Natural killer cell treated with Interleukin-12 subunit alpha and Interleukin-12 subunit beta and Interleukin-15 and Interleukin-18, amount 100 ng/mL, for 72 hours (primary cell): ENCODE data around the gene C20orf173. TPM values are rescaled to one million over a fixed set of nuclear protein-coding genes. Genes with fewer than 3 reads are reported as not detected.
"Not testable (repeated sequence)": the region's sequence is repeated elsewhere in the genome, so short reads cannot be mapped to it uniquely, and the experiment has no call there.

Experiments used
- ATAC-seq, 2 donors: fragments of 150-1000 bp; cut with Tn5 transposase in 1 of 2; sonication (Bioruptor Pico), chemical (Tn5 transposase) in 1 of 2; 2 replicates each; pipeline ENCODE4 v1.10.0; 2021
- DNase-seq: peaks from one replicate; pipeline ENCODE4 v3.0.0; 2022; ENCODE audit warnings: low spot score
- H3K27ac Mint-ChIP-seq, 2 donors: 1 replicate in 1 of 2; 2 replicates in 1 of 2; pipeline ENCODE4 v1.8.0; 2022; ENCODE audit warnings: mixed read lengths in 2 of 2, mild to moderate bottlenecking in 1 of 2, moderate library complexity in 1 of 2
- H3K27me3 Mint-ChIP-seq, 2 donors: 1 replicate in 1 of 2; 2 replicates in 1 of 2; pipeline ENCODE4 v1.8.0; 2022; ENCODE audit warnings: mixed read lengths in 2 of 2
- H3K36me3 Mint-ChIP-seq: one replicate; pipeline ENCODE4 v1.8.0; 2022; ENCODE audit warnings: mixed read lengths
- H3K4me1 Mint-ChIP-seq, 2 donors: 1 replicate in 1 of 2; 2 replicates in 1 of 2; pipeline ENCODE4 v1.8.0; 2022; ENCODE audit warnings: low read depth in 2 of 2, mixed read lengths in 2 of 2, mild to moderate bottlenecking in 1 of 2
- H3K4me3 Mint-ChIP-seq: one replicate; pipeline ENCODE4 v1.8.0; 2022; ENCODE audit warnings: mixed read lengths
- H3K9me3 Mint-ChIP-seq: 2 replicates; pipeline ENCODE4 v1.8.0; 2022; ENCODE audit warnings: mixed read lengths
- total RNA-seq, 2 donors: library from RNA; stranded (reverse); gene quantifications; one replicate each; pipeline ENCODE4 v1.2.3, GENCODE V29; 2022

The C20orf173 gene
- total RNA-seq, 2 donors from 2014 or later, result not detected

DNA sequence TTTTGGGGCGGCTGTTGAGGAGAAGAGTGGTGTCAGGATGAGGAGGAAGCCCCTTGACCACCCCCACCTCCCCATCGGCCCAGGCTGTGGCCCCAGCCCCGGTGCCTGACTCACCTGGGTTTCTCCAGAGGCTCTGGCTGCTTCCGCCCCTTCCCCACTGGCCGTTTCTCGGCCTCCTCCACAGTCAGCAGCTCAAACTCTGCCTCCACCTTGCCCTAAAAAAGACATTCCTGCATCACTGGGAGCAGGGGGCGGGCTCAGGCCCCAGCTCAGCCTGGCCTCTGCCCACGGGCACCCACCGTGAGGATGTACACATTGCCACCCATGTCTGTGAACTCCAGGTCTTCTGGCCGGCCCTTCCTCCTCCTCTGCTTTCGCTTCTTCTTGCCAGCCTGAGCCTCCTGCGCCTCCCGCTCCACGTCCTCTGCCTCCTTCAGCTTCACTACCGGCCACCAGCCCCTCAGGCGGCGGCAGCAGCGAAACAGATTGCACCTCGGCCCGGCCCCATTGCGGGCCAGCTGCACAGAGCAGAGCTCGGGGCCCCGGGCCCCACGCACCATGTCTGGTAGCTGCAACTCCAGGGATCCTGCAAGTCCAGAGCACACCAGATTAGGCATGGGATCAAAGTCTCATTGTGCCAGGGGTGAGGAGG, 29.7 kb upstream of the C20orf173 start:
- Mint-ChIP-seq H3K9me3 (no peaks in the 10 kb centered on the region), H3K27me3 (no peaks in the 10 kb centered on the region), H3K27ac (no peak overlapping the region), H3K36me3 (no peaks in the 10 kb centered on the region), H3K4me3 (no peak overlapping the region), H3K4me1 (peaks cover 2 to 5% of the 10 kb centered on the region in 2 donors)
- ATAC-seq (no peak), DNase-seq (no peak)

DNA sequence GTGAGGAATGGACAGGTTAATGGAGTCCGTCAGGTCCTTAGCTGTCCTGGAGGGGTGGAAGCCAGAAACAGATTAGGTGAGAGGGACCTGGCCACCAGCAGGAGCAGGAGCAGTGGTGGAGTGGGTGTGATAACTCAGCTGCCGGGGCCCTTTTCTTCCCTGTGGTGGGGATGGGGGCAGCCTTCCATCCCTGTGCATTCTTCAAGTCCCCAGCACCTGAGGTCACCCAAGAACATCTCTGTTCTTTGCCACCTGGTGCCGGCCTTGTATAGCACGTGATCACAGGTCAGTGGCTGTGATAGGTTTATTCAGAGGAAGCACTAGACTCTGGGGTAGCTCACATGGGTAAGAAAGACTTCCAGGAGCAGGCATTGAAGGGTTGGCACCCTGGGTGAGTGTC, 29.0 kb upstream of the C20orf173 start:
- peaks cover 2 to 5% of the 10 kb centered on the region in 2 donors for H3K4me1 Mint-ChIP-seq
- ATAC-seq (no peak), DNase-seq (no peak)
- no peak overlapping the region for H3K4me3 Mint-ChIP-seq
- H3K9me3 Mint-ChIP-seq, result no peaks in the 10 kb centered on the region
- no peaks in the 10 kb centered on the region for H3K36me3 Mint-ChIP-seq
- H3K27ac Mint-ChIP-seq, result no peak overlapping the region
- H3K27me3 Mint-ChIP-seq, result no peaks in the 10 kb centered on the region

DNA sequence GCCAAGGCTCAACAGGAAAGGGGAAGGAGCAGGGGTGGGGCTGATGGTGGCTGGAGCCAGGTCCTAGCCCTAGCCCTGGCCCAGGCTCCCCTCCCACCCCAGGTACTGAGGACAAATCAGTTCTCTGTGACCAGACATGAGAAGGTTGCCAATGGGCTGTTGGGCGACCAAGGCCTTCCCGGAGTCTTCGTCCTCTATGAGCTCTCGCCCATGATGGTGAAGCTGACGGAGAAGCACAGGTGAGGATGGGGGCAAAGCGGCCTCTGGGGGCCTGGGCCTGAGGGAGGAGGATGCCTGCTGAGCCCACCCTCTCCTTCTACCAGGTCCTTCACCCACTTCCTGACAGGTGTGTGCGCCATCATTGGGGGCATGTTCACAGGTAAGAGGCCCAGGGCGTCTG, 27.4 kb upstream of the C20orf173 start:
- Mint-ChIP-seq H3K27me3 (no peaks in the 10 kb centered on the region), H3K4me1 (peaks cover 2 to 5% of the 10 kb centered on the region in 2 donors), H3K9me3 (no peaks in the 10 kb centered on the region), H3K27ac (no peak overlapping the region), H3K36me3 (no peaks in the 10 kb centered on the region), H3K4me3 (no peak overlapping the region)
- DNase-seq (no peak), ATAC-seq (no peak)

DNA sequence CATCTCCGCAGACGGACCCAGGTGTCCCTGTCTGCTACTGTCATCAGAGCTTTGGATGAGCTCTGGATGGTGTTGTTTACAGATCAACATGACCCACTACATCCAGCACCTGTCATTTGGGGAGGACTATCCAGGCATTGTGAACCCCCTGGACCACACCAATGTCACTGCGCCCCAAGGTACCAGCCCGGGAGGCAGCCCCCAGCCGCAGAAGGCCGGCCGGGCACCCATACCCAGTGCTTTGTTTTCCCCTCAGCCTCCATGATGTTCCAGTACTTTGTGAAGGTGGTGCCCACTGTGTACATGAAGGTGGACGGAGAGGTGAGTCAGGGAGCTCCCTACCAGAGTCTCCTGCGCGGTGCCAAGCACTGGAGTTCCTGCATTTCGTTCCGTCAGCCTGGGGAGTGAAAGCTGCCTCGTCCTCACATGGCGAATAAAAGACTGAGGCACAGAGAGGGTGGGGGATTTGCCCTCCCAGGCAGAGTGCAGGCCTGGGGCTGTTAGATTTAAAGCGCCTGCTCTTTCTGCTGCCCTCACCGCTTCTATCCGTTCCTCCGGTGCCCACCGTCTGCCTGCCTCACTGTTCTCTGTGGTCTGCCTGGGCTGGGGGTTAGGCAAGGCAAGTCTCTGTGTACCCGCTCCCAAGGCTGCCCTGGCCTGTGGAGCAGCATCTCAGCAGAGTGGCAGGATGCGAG, 26.6 kb upstream of the C20orf173 start:
- Mint-ChIP-seq H3K27ac (no peak overlapping the region), H3K27me3 (no peaks in the 10 kb centered on the region), H3K4me3 (no peak overlapping the region), H3K9me3 (no peaks in the 10 kb centered on the region), H3K36me3 (no peaks in the 10 kb centered on the region), H3K4me1 (peaks cover 0 to 2% of the 10 kb centered on the region in 2 donors)
- ATAC-seq (no peak), DNase-seq (no peak)

DNA sequence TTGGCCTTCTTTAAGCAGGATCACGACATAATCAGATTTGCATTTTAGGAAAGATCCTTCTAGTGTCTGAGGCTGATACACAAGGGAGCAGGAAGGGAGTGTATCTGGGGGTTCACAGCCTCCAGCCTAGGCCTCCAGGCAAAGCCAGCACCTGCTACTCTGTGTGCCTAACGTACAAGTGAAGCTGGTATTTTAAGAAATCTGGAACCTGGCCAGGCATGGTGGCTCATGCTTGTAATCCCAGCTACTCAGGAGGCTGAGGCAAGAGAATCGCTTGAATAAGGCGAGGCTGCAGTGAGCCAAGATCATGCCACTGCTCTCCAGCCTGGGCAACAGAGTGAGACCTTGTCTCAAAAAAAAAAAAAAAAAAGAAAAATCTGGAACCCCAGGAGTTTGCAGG, 26.0 kb upstream of the C20orf173 start:
- H3K4me3 Mint-ChIP-seq, DNase-seq, H3K36me3 Mint-ChIP-seq, H3K9me3 Mint-ChIP-seq, H3K27me3 Mint-ChIP-seq, H3K4me1 Mint-ChIP-seq, ATAC-seq: not testable (repeated sequence)
- peak overlapping the region in 1 of 2 donors; percentile 3 for H3K27ac Mint-ChIP-seq

DNA sequence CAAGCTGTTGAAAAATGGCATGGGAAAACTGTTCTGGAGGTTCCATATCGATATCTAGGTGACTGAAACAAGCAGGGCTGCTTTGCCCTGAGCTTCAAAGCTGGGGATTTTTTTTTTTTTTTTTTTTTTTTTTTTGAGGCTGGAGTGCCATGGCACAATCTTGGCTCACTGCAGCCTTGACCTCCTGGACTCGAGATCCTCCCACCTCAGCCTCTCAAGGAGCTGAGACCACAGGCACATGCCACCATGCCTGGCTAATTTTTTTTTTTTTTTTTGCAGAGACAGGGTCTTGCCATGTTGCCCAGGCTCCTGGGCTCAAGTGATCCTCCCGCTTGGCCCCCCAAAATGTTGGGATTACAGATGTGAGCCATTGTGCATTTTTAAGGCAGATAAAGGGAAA, 23.5 kb upstream of the C20orf173 start:
- no peaks in the 10 kb centered on the region for H3K27me3 Mint-ChIP-seq
- no peaks in the 10 kb centered on the region for H3K4me1 Mint-ChIP-seq
- H3K9me3 Mint-ChIP-seq, result no peaks in the 10 kb centered on the region
- H3K4me3 Mint-ChIP-seq, result no peak overlapping the region
- no peak for ATAC-seq
- no peak overlapping the region for H3K27ac Mint-ChIP-seq
- no peak for DNase-seq
- H3K36me3 Mint-ChIP-seq, result no peaks in the 10 kb centered on the region

DNA sequence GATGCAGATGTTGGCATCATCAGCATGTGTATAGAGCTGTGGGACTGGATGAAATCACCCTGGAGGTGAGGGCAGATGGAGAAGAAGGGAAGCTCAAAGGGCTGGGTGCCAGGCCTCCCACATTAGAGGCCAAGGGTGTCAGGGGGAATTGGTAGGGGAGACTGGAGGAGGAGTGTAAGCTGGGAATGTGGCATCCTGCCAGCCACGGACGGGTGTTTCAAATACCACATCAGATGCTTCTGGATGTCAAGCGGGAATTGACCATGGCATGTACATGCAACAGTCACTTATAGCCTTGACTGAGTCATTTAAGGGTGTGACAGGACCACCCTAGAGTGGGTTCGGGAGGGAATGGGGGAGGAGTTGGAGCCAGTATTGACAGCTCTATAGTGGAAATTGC, 22.1 kb upstream of the C20orf173 start:
- no peaks in the 10 kb centered on the region for H3K9me3 Mint-ChIP-seq
- H3K36me3 Mint-ChIP-seq, result no peaks in the 10 kb centered on the region
- no peaks in the 10 kb centered on the region for H3K4me1 Mint-ChIP-seq
- H3K27me3 Mint-ChIP-seq, result no peaks in the 10 kb centered on the region
- no peak overlapping the region for H3K4me3 Mint-ChIP-seq
- ATAC-seq, result no peak
- no peak overlapping the region for H3K27ac Mint-ChIP-seq
- no peak for DNase-seq

DNA sequence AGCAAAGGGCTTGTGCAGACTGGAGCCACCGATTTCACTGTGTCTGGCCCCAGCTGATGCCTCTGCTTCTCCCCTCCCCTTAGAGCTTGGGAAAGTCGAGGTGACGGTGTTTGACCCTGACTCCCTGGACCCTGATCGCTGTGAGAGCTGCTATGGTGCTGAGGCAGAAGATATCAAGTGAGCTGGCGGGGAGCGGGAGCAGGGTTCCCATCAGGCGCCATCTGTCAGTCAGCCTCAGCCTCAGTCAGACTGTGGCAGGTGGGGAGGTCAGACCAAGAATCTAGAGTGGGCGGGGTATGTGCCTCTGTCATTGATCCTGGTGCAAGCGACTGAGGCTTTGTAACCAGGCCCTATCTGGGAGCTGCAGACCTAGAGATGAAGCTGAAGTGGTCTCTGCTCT, 17.9 kb upstream of the C20orf173 start:
- Mint-ChIP-seq H3K36me3 (no peaks in the 10 kb centered on the region), H3K27me3 (no peaks in the 10 kb centered on the region), H3K4me1 (peaks cover 9 to 11% of the 10 kb centered on the region in 2 donors), H3K4me3 (no peak overlapping the region), H3K9me3 (no peaks in the 10 kb centered on the region), H3K27ac (no peak overlapping the region)
- DNase-seq (no peak), ATAC-seq (no peak)

DNA sequence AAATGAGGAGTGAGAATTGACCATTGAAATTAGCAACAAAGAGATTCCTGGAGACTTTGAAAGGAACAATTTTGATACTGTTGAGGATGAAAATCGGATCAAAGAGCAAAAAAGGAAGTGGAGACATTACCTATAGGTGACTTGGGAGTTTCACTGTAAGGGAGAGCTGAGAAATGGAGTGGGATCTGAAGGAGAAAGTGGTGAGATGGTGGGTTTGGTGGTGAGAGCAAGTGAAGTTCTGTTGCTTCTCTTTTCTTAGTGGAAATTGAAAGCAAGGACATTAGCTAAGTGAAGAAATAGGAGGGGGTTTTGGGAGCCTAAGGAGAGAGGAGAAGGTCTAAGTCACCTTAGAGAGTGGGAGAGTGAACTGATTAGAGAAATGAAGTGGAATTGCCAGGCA, 16.7 kb upstream of the C20orf173 start:
- no peaks in the 10 kb centered on the region for H3K27me3 Mint-ChIP-seq
- ATAC-seq, result no peak
- no peaks in the 10 kb centered on the region for H3K36me3 Mint-ChIP-seq
- H3K9me3 Mint-ChIP-seq, result no peaks in the 10 kb centered on the region
- no peak overlapping the region for H3K4me3 Mint-ChIP-seq
- no peak for DNase-seq
- peaks cover 11 to 15% of the 10 kb centered on the region in 2 donors for H3K4me1 Mint-ChIP-seq
- no peak overlapping the region for H3K27ac Mint-ChIP-seq

DNA sequence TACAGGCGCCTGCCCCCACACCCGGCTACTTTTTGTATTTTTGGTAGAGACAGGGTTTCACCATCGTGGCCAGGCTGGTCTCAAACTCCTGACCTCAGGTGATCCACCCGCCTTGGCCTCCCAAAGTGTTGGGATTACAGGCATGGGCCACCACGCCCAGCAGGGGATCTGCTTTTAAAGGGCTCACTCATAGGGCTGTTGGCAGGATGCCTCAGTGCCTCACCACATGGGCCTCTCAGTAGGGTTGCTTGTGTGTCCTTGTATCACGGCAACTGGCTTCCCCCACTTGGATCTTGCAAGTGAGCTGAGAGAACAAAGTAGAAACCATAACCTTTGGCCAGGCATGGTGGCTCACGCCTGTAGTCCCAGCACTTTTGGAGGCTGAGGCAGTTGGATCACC, 15.5 kb upstream of the C20orf173 start:
- not testable (repeated sequence) for H3K27ac Mint-ChIP-seq, ATAC-seq, DNase-seq, H3K9me3 Mint-ChIP-seq, H3K27me3 Mint-ChIP-seq, H3K4me3 Mint-ChIP-seq, H3K36me3 Mint-ChIP-seq
- H3K4me1 Mint-ChIP-seq, result peaks cover 11 to 17% of the 10 kb centered on the region in 2 donors

DNA sequence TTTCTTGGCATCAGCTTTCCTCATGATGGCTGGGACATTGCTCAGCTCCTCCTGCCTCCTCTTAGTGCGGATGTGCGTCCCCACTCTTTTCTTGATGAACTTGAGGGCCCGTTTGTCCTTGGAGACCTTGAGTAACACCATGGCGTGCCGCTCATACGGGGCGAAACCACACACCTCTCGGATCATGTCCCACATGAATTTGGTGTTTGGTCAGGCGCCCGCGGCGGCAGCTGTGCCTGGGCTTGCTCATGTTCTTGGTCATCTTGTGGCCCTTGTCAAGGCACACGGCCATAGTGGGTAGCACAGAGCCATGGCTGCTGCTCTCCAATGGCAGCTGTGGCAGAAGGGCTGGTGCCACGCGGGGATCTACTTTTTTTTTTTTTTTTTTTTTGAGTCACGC, 15.0 kb upstream of the C20orf173 start:
- ATAC-seq (no peak), DNase-seq (no peak)
- no peaks in the 10 kb centered on the region for H3K9me3 Mint-ChIP-seq
- H3K36me3 Mint-ChIP-seq, result no peaks in the 10 kb centered on the region
- no peaks in the 10 kb centered on the region for H3K27me3 Mint-ChIP-seq
- H3K4me1 Mint-ChIP-seq, result peaks cover 11 to 17% of the 10 kb centered on the region in 2 donors
- no peak overlapping the region for H3K4me3 Mint-ChIP-seq
- H3K27ac Mint-ChIP-seq, result no peak overlapping the region

DNA sequence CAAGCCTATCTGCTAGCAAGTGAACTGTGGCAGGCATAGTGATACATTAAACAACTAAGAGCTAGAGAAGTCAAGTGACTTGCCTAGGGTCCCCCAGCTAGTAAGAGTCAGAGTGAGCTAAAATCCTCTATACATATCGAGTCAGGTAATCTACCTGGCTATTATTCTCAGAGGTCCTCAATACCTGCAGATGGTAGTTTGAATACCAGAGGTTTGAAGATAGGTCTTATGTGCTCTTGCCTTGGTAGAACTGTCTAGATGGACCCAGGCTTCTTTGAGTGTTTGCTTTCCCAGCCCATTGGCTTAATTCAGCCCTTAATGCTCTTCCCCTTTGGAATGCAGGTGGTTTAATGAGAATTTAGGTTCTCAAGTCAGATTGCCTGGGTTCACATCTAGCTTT, 13.5 kb upstream of the C20orf173 start:
- Mint-ChIP-seq H3K4me3 (peak overlapping the region; percentile 78), H3K4me1 (peaks cover 11 to 17% of the 10 kb centered on the region in 2 donors), H3K9me3 (no peaks in the 10 kb centered on the region), H3K27me3 (no peaks in the 10 kb centered on the region), H3K36me3 (no peaks in the 10 kb centered on the region), H3K27ac (peak overlapping the region in 1 of 2 donors; percentile 83)
- ATAC-seq (no peak), DNase-seq (no peak)

DNA sequence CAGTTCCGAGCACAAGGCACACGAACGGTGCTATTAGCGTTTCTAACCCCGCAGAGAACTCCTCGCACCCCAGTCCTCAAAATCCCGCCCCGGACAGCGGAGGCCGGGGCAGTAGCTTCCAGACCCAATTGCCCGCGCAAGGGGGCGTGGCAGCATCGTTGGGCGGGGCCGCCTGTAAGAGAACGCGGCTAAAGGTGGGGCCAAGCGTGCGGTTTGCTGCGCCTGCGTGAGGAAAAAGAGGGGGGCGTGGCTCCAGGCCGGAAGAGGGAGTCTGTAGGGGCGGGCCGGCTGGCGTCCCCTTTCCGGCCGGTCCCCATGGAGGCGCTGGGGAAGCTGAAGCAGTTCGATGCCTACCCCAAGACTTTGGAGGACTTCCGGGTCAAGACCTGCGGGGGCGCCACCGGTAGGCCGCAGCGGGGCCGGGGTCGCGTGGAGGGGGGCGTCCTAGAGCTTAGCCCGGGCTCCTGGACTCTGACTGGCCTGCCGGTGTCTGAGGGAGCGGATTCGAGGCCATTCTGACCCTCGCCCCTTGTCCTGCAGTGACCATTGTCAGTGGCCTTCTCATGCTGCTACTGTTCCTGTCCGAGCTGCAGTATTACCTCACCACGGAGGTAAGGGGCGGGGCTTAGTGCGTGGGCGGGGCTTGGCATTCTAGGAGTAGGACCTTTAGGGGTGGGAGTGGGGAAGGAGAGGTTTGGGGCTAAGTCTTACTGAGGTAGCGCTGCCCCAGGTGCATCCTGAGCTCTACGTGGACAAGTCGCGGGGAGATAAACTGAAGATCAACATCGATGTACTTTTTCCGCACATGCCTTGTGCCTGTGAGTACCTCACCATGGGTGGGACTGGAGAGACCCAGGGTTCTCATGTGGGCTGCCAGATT, 12.6 kb upstream of the C20orf173 start, which contains the start of gene ERGIC3:
ERGIC3 (plus strand) TSS at position 296 of the 880 bp plus-strand sequence; CDS start at position 316, 20 bp downstream.
- Mint-ChIP-seq H3K4me3 (peak within 1 kb of the TSS; percentile 78), H3K36me3 (no peaks in the 10 kb centered on the region), H3K27me3 (no peaks in the 10 kb centered on the region), H3K27ac (peak within 1 kb of the TSS; percentile 65 to 83), H3K4me1 (peaks cover 11 to 17% of the 10 kb centered on the region in 2 donors), H3K9me3 (no peaks in the 10 kb centered on the region)
- peak; percentile 98 for DNase-seq
- ATAC-seq, result peak; percentile 99
